Measurements from ENCODE around the gene CCDC82. TPM values are rescaled to one million over a fixed set of nuclear protein-coding genes. Genes with fewer than 3 reads are reported as not detected.

CCDC82 gene
- total RNA-seq, 1 experiment from 2014 or later, result 16.5 TPM

DNA sequence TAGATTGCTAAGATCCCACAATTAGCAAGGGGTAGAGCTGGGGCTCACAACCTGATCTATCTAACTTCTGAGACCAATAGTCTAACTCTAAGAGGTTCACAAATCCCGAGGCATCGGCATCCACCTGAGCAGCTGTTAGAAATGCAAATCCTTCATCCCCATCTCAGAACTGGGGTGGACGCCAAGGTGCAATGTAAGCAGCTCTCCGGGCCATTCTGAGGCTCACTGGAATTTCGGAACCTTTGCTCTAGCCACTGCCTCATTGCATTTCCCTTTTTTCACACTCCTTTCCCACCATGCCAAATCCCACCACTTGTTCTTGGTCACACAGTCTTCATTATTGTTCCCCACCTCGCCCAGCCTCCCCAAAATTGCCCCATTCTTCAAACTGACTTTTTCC is 76.5 kb downstream of the CCDC82 start:
- no peaks in the 10 kb centered on the region for H3K27me3 ChIP-seq
- no peak for DNase-seq
- no peak overlapping the region for H3K27ac ChIP-seq
- no peaks in the 10 kb centered on the region for H3K36me3 ChIP-seq
- no peaks in the 10 kb centered on the region for H3K9me3 ChIP-seq (replicated peaks)
- H3K4me1 ChIP-seq, result peaks cover 34% of the 10 kb centered on the region
- H3K4me3 ChIP-seq, result no peak overlapping the region

DNA sequence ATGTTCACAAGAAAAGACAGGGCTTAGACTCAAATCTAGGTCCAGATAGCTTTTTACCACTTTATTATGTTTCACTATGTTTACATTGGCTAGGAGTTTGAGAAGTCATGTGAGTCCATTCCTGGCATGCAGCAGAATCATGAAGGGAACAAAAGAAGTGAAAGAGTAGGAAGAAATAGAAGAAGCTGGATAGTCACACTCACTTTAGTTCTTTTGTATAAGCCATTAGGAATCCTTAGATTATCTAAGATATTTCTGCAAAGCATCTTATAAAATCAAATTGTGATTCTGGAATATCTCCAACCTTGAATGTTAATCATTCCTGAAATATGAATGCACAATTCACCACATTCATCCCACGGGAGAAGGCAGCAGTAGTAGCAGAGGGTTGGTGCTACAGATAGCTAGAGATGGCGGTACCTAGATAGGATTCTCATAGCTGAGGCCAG is 78.6 kb downstream of the CCDC82 start:
- Histone ChIP-seq H3K27me3 (no peaks in the 10 kb centered on the region), H3K27ac (no peak overlapping the region), H3K36me3 (no peaks in the 10 kb centered on the region), H3K4me3 (no peak overlapping the region), H3K4me1 (peaks cover 34% of the 10 kb centered on the region), H3K9me3 (replicated peaks) (no peaks in the 10 kb centered on the region)
- DNase-seq, result peak in 1 of 2 experiments; percentile 8

DNA sequence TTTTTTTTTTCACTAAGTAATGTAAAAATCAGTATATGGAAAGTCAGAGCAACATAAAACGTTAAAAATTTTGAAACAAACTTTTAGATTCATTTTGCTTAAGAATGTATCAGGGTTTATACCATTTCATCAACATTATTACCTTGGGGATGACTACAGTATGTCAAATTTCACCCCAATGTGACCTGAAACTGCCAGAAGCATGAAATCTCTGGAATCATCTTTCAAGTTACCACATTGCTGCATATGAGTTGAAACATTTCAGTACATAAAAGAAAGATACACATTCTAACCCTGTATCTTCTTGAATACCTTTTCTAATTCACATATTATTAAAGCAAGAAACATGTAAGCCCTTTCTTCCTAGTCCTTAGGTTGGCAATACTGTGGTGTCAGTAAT is 79.5 kb downstream of the CCDC82 start:
- no peak for DNase-seq

DNA sequence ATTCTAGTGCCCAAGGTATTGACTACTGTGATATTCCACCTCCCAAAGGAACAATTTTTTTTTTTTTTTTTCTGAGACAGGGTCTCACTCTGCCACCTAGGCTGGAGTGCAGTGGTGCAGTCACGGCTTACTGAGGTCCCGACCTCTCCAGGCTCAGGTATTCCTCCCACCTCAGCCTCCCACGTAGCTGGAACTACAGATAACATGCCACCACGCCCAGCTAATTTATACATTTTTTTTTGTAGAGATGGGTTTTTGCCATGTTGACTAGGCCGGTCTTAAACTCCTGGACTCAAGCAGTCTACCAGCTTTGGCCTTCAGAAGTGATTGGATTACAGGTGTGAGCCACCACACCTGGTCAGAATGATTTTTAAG is 80.1 kb downstream of the CCDC82 start:
- H3K9me3 ChIP-seq (replicated peaks), result no peaks in the 10 kb centered on the region
- peaks cover 29% of the 10 kb centered on the region for H3K4me1 ChIP-seq
- DNase-seq, result no peak
- H3K36me3 ChIP-seq, result no peaks in the 10 kb centered on the region
- H3K27ac ChIP-seq, result no peak overlapping the region
- no peaks in the 10 kb centered on the region for H3K27me3 ChIP-seq
- no peak overlapping the region for H3K4me3 ChIP-seq

More for the DNA sequence above, 79.5 kb downstream of the CCDC82 start:
- H3K27ac ChIP-seq, result no peak overlapping the region
- H3K9me3 ChIP-seq (replicated peaks), result no peaks in the 10 kb centered on the region
- no peak overlapping the region for H3K4me3 ChIP-seq
- H3K36me3 ChIP-seq, result no peaks in the 10 kb centered on the region
- H3K27me3 ChIP-seq, result no peaks in the 10 kb centered on the region
- H3K4me1 ChIP-seq, result peaks cover 34% of the 10 kb centered on the region

DNA sequence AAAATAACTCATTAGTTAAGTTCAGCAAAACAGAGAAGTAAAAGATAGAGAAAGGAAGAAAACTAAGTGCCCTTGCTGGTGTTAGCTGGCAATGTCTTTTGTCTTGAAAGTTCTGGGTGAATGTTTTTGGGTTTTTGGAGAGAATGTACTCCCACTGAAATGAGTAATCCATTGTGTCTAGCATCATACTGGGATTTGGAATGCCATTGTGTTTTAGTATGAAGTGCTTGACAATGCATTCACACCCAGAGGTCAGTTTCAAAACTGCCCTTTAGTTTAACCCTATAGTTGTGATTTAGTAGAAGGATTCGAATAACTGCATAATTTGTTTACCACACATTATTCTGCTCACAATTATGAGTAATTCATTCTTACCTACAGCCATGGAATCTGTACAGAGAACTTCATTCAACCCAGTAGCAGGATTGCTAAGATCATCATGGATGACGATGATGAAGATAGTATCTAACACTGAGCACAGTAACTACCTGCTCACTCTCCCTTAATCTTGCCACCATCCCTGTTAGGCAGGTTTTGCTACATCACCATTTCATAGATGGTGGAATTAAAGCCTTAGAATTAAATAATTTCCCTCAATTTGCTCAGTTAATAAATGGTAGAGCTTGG is 80.6 kb downstream of the CCDC82 start:
- no peaks in the 10 kb centered on the region for H3K9me3 ChIP-seq (replicated peaks)
- no peak overlapping the region for H3K27ac ChIP-seq
- no peaks in the 10 kb centered on the region for H3K27me3 ChIP-seq
- peaks cover 24% of the 10 kb centered on the region for H3K4me1 ChIP-seq
- H3K36me3 ChIP-seq, result no peaks in the 10 kb centered on the region
- DNase-seq, result no peak
- no peak overlapping the region for H3K4me3 ChIP-seq

DNA sequence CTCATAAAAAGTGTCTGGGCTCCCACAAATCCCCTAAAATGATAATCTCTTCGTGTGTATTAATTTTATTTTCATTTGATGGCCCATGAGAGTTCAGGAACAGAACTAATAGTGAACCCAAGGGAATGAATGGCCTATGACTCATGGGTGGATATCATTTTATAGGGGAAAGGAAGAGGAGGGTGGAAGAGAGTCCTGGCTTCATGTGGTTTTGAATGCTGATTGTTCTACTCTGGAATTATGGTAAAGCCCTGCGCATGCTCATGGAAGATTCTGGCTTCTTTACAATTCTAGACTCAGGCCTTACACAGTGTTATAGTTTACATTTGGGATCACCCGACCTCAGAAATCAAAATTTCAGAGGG is 82.0 kb downstream of the CCDC82 start:
- H3K4me1 ChIP-seq, result peaks cover 17% of the 10 kb centered on the region
- peak overlapping the region; percentile 89 for H3K27ac ChIP-seq
- peak; percentile 48 to 74 for DNase-seq
- H3K9me3 ChIP-seq (replicated peaks), result no peaks in the 10 kb centered on the region
- H3K4me3 ChIP-seq, result peak overlapping the region; percentile 53
- H3K36me3 ChIP-seq, result no peaks in the 10 kb centered on the region
- H3K27me3 ChIP-seq, result no peaks in the 10 kb centered on the region

DNA sequence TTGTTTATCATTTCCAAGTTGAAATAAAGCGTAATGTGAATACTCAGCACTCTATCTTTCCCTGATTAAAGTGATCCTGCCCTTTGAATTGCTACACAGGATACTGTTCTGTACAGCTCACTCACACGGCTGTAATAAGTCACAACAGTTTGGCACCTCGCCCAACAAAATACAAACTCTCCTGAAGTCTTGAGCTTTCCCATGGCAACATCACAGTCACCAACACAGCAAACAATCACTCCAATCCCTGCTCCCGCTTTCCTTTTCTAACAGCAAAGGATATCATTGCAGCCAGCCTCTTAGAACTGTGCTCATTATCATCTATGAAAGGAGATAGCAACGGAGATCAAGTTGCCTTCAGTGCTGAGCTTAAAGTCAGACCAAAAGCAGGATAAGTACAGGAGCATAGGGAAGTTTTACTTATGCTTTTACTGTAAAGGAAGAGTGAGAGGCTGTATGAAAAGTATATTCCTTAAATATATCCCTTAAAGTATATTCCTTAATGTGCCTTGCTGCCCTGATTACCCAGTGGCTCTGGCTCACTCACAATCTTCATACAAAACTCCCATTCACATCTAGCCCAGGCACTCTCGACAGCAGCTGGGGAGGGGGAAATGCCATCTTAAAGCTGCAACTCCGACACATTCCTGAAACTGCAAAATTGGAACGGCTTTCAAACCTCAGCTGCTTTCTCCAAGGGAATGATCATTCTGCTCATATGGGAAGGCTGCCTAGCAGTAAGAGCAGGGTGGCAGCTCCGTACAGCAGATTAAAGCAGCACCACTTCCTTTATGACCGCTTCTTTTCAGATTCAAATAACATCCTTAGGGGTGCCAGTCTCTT is 82.6 kb downstream of the CCDC82 start:
- Histone ChIP-seq H3K9me3 (replicated peaks) (no peaks in the 10 kb centered on the region), H3K27me3 (no peaks in the 10 kb centered on the region), H3K4me1 (peaks cover 17% of the 10 kb centered on the region), H3K4me3 (peak overlapping the region; percentile 53), H3K36me3 (no peaks in the 10 kb centered on the region), H3K27ac (peak overlapping the region; percentile 89)
- peak; percentile 81 to 89 for DNase-seq

DNA sequence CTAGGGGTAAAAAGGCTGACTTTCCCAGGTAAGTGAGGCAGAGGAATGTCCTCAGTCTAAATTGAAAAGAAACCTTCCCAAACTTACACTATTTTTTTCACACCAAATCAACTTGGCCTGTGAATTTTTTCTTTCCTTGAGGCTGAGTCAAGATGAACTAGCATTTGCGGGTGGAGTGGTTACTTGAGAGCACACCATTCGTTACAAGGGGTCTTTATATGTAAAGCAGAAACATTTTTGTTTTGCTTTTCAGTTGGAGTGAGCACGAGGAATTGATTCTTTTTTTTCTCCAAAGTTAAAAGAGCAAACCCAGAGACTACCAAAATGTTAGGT is 83.1 kb downstream of the CCDC82 start:
- Histone ChIP-seq H3K9me3 (replicated peaks) (no peaks in the 10 kb centered on the region), H3K27ac (peak overlapping the region; percentile 89), H3K4me3 (peak overlapping the region; percentile 53), H3K27me3 (no peaks in the 10 kb centered on the region), H3K4me1 (peaks cover 17% of the 10 kb centered on the region), H3K36me3 (no peaks in the 10 kb centered on the region)
- DNase-seq, result no peak

DNA sequence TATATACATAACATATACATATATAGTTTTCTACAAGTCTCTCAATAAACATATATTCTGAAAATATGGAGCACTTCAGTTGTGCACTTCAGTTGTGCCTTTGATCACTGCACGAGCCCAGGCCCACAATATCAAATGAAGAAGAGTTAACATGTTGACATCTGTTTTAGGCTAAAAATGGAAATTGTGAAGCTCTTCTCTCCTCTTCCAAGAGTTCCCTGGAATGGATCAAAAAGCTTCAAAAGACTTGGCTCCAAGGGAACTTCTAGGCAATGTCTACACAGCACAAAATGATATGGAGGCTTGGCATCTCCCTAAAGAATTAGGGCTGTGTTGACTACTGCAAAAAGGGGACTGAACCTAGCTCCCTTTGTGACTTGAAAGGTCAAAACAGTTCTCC is 83.6 kb downstream of the CCDC82 start:
- Histone ChIP-seq H3K9me3 (replicated peaks) (no peaks in the 10 kb centered on the region), H3K36me3 (no peaks in the 10 kb centered on the region), H3K27me3 (no peaks in the 10 kb centered on the region), H3K4me1 (peaks cover 13% of the 10 kb centered on the region; the same call in 1 of the 2 replicates), H3K4me3 (peak overlapping the region; percentile 53), H3K27ac (peak overlapping the region; percentile 89)
- DNase-seq, result peak in 1 of 2 experiments; percentile 9

DNA sequence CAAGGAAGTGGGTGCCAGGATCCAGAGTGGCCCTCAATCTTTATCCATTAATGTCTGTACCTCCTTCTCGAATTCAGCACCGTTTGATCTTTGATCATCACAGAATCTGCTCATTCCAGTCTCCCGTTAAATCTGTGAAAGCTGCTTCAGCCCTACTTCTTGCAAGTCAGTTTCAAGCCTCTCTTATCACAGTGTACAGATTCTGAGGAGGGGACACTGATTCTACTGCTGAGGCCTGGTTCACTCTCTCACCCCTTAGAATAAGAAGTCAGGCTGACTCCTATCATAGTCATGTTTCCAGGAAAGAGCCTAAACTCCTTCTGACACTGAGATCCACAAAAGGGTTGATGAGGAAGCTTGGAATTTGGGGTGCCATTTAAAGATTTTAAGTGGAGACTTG is 85.7 kb downstream of the CCDC82 start:
- peaks cover 8% of the 10 kb centered on the region; the same call in 1 of the 2 replicates for H3K4me1 ChIP-seq
- DNase-seq, result no peak
- H3K27ac ChIP-seq, result no peak overlapping the region
- H3K4me3 ChIP-seq, result no peak overlapping the region
- no peaks in the 10 kb centered on the region for H3K27me3 ChIP-seq
- no peaks in the 10 kb centered on the region for H3K9me3 ChIP-seq (replicated peaks)
- H3K36me3 ChIP-seq, result no peaks in the 10 kb centered on the region

DNA sequence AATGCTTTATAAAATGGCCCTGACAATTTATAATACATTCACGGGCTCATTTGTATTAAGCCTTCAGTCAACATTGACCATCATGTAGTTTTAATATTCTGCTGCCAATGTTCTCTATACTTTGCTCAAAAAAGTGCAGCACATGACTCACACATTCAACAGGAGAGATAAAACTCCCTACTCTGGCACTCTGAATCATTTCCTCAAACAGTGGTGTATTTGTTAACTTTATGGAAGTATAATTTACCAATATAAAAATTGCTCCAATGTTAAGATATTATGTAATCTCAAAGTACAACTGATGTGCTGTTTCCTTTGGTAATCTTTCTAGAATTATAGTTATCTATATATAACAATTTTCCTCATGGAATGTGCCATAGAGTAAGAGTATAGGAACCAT is 86.6 kb downstream of the CCDC82 start:
- H3K27ac ChIP-seq, result no peak overlapping the region
- H3K4me1 ChIP-seq, result no peaks in the 10 kb centered on the region; the same call in 1 of the 2 replicates
- no peaks in the 10 kb centered on the region for H3K9me3 ChIP-seq (replicated peaks)
- no peak overlapping the region for H3K4me3 ChIP-seq
- no peaks in the 10 kb centered on the region for H3K27me3 ChIP-seq
- DNase-seq, result no peak
- no peaks in the 10 kb centered on the region for H3K36me3 ChIP-seq

Other genes starting within 250 kb of the CCDC82 start
- gene MAML2, start 46.7 kb downstream of the CCDC82 start, total RNA-seq (2014; rRNA removed; shearing (Covaris generic)), result 2.1 and 2.2 TPM in 2 replicates
- 3.7 and 4.8 TPM in 2 replicates for gene JRKL, start 101 bp upstream of the CCDC82 start, total RNA-seq (2014; rRNA removed; shearing (Covaris generic))

Data from SJCRH30 (cell line).